Measurements from ENCODE around the gene SP3.

The SP3 gene

DNA sequence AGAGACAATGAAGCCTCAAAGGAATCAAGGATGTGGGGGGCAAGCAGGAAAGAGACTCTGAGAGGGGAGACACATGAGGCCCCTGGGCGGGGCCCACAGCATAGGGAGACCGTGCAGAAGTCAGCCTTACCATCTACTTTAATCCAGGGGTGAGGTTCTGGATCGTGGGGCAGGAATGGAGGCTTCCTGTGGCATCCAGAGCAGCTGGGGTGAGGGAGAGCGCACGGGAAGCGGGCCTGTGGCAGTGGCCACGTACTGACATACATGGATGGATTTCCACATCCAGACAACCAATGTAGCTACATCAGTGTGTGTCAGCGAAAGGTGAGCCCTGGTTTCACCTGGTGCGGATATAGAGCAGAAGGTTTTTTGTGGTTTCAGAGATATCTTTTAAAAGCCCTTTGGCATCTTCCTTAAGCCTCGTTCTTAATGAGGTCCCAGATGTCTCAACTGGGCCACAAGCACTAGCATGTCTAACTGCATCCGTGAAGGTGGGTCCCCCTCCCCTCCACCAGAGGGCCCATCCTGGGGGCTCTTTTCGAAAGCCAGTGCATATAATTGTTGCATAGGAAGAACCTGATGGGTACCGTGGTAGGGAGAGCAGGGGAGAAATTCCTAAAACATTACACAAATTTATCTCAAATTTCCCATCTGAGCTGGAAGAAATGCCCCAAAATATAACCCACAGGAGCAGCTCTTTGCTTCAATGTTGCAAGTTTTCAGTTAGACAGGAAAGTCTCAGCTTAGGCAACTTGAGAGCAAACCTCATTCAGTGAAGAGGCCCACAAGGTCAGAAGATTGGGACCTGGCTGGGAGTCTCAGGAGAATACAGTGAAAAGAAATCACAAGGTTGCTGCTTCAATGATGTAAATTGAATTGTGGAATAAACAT lies 90.9 kb downstream of the SP3 start:
- no peaks in the 10 kb centered on the region for H3K36me3 ChIP-seq (ENCODE audit: control insufficient read depth, insufficient read depth, low read length)

DNA sequence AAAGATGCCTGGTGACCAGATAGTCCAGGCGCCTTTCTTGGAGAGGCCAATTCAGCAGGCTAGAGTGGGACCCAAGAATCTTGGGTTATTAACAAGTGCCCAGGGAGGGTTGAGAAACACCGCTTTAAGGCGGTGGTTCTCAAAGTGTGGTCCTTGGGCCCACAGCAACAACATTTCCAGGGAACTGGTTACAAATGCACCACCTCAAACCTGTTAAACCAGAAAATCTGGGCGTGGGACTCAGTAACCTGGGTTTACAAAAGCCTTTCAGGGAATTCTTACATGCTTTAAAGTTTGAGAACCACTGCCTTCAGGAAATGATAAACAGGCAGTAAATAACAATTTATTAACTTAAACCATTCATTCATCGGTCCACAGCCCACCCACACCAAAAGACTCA lies 92.5 kb downstream of the SP3 start:
- no peaks in the 10 kb centered on the region for H3K9me3 ChIP-seq (ENCODE audit: control insufficient read depth, low read length)
- H3K4me3 ChIP-seq (ENCODE audit: low read depth, low read length) = no peak overlapping the region
- TF ChIP-seq CTCF (IDR thresholded peaks at IDR 0.05) = no peak
- no peak overlapping the region for H3K4me2 ChIP-seq (ENCODE audit: low read length)
- no peaks in the 10 kb centered on the region for H3K79me2 ChIP-seq
- no peaks in the 10 kb centered on the region for H3K27me3 ChIP-seq (ENCODE audit: control insufficient read depth, insufficient read depth, low read length)
- no peaks in the 10 kb centered on the region for H3K4me1 ChIP-seq
- H3K36me3 ChIP-seq (ENCODE audit: control insufficient read depth, insufficient read depth, low read length) = no peaks in the 10 kb centered on the region
- H2AFZ ChIP-seq = no peak overlapping the region
- H3K27ac ChIP-seq = no peak overlapping the region
- no peak overlapping the region for H3K9ac ChIP-seq

More for the DNA sequence above, 90.9 kb downstream of the SP3 start:
- no peaks in the 10 kb centered on the region for H3K27me3 ChIP-seq (ENCODE audit: control insufficient read depth, insufficient read depth, low read length)
- H3K79me2 ChIP-seq = no peaks in the 10 kb centered on the region
- H3K9ac ChIP-seq = no peak overlapping the region
- TF ChIP-seq CTCF (IDR thresholded peaks at IDR 0.05) = no peak
- no peaks in the 10 kb centered on the region for H3K4me1 ChIP-seq
- no peak overlapping the region for H2AFZ ChIP-seq
- H3K4me2 ChIP-seq (ENCODE audit: low read length) = no peak overlapping the region
- H3K27ac ChIP-seq = no peak overlapping the region
- no peak overlapping the region for H3K4me3 ChIP-seq (ENCODE audit: low read depth, low read length)
- H3K9me3 ChIP-seq (ENCODE audit: control insufficient read depth, low read length) = no peaks in the 10 kb centered on the region

- Histone ChIP-seq H3K9me3 (ENCODE audit: control insufficient read depth, low read length) (no peaks in the 10 kb centered on the region), H3K4me3 (ENCODE audit: low read depth, low read length) (no peak overlapping the region), H3K36me3 (ENCODE audit: control insufficient read depth, insufficient read depth, low read length) (no peaks in the 10 kb centered on the region), H3K79me2 (no peaks in the 10 kb centered on the region), H3K4me1 (no peaks in the 10 kb centered on the region), H2AFZ (no peak overlapping the region), H3K4me2 (ENCODE audit: low read length) (no peak overlapping the region), H3K27me3 (ENCODE audit: control insufficient read depth, insufficient read depth, low read length) (no peaks in the 10 kb centered on the region), H3K9ac (no peak overlapping the region), H3K27ac (no peak overlapping the region)
- TF ChIP-seq CTCF (IDR thresholded peaks at IDR 0.05) = no peak
Measured at GRCh38 chr2:173869244-173870229, 95.6 kb downstream of the SP3 start.

GRCh38 chr2:173868406-173868805 lies 96.8 kb downstream of the SP3 start:
- Histone ChIP-seq H3K79me2 (no peaks in the 10 kb centered on the region), H3K27ac (no peak overlapping the region), H3K4me2 (ENCODE audit: low read length) (no peak overlapping the region), H2AFZ (no peak overlapping the region), H3K4me1 (no peaks in the 10 kb centered on the region), H3K9me3 (ENCODE audit: control insufficient read depth, low read length) (no peaks in the 10 kb centered on the region), H3K9ac (no peak overlapping the region), H3K27me3 (ENCODE audit: control insufficient read depth, insufficient read depth, low read length) (no peaks in the 10 kb centered on the region), H3K36me3 (ENCODE audit: control insufficient read depth, insufficient read depth, low read length) (no peaks in the 10 kb centered on the region), H3K4me3 (ENCODE audit: low read depth, low read length) (no peak overlapping the region)
- no peak for TF ChIP-seq CTCF (IDR thresholded peaks at IDR 0.05)
